GM23338 (cell line): Measurements from ENCODE around the gene EGR2. TPM values are rescaled to one million over a fixed set of nuclear protein-coding genes. Genes with fewer than 3 reads are reported as not detected.

Source experiments
- ATAC-seq: fragments of 200-7000 bp; cut with Tn5 transposase; 3 replicates; pipeline ENCODE4 v1.9.1; 2020
- DNase-seq: peaks from one replicate; pipeline ENCODE4 v3.0.0-alpha.2; 2015; ENCODE audit warnings: low spot score
- H2AFZ ChIP-seq: fragments of 200-600 bp; sonication (generic); 2 replicates; pipeline ENCODE4 v1.8.0; 2016; ENCODE audit warnings: antibody characterized with exemption, mild to moderate bottlenecking, moderate library complexity
- H3F3A ChIP-seq: fragments of 200-600 bp; sonication (generic); replicated peaks from 2 replicates; pipeline ENCODE4 v1.8.0; 2017; ENCODE audit warnings: antibody characterized with exemption, mixed run types, low read depth
- H3K27ac ChIP-seq: fragments of 200-600 bp; sonication (generic); 2 replicates; pipeline ENCODE4 v1.6.1; 2016; ENCODE audit warnings: low read depth
- H3K27me3 ChIP-seq: fragments of 200-600 bp; sonication (generic); 2 replicates; pipeline ENCODE4 v1.8.0; 2016; ENCODE audit warnings: mild to moderate bottlenecking, mixed run types, moderate library complexity; ENCODE audit not compliant: insufficient read depth
- H3K36me3 ChIP-seq: fragments of 200-600 bp; sonication (generic); 2 replicates; pipeline ENCODE4 v1.8.0; 2016; ENCODE audit warnings: mild to moderate bottlenecking; ENCODE audit not compliant: insufficient read depth
- H3K4me1 ChIP-seq: fragments of 200-600 bp; sonication (generic); 2 replicates; pipeline ENCODE4 v1.8.0; 2016; ENCODE audit warnings: mild to moderate bottlenecking, moderate library complexity; ENCODE audit not compliant: insufficient read depth
- H3K4me2 ChIP-seq: fragments of 200-600 bp; sonication (generic); 2 replicates; pipeline ENCODE4 v1.7.1; 2017; ENCODE audit warnings: mixed run types
- H3K4me3 ChIP-seq: fragments of 200-600 bp; sonication (generic); 2 replicates; pipeline ENCODE4 v1.6.1; 2016; ENCODE audit warnings: mixed run types
- H3K79me2 ChIP-seq: fragments of 200-600 bp; sonication (generic); replicated peaks from 2 replicates; pipeline ENCODE4 v1.8.0; 2017; ENCODE audit warnings: mild to moderate bottlenecking; ENCODE audit not compliant: insufficient read depth
- H3K9me2 ChIP-seq: fragments of 200-600 bp; sonication (generic); 2 replicates; pipeline ENCODE4 v1.8.0; 2017; ENCODE audit not compliant: insufficient read depth
- H4K20me1 ChIP-seq: fragments of 200-600 bp; sonication (generic); replicated peaks from 2 replicates; pipeline ENCODE4 v1.8.0; 2017; ENCODE audit warnings: mild to moderate bottlenecking; ENCODE audit not compliant: insufficient read depth
- H3K27ac Mint-ChIP-seq: 2 replicates; pipeline ENCODE4 v1.8.0; 2020; ENCODE audit warnings: inconsistent platforms, mild to moderate bottlenecking, moderate library complexity, mixed read lengths
- H3K27me3 Mint-ChIP-seq: 3 replicates; pipeline ENCODE4 v1.8.0; 2022; ENCODE audit warnings: low read depth, mild to moderate bottlenecking, moderate library complexity, mixed read lengths, inconsistent platforms; ENCODE audit not compliant: insufficient read depth, poor library complexity
- H3K36me3 Mint-ChIP-seq: 3 replicates; pipeline ENCODE4 v1.8.0; 2021; ENCODE audit warnings: low read depth, mild to moderate bottlenecking, inconsistent platforms, moderate library complexity, mixed read lengths
- H3K4me1 Mint-ChIP-seq: 3 replicates; pipeline ENCODE4 v1.8.0; 2020; ENCODE audit warnings: mild to moderate bottlenecking, inconsistent platforms, mixed read lengths
- H3K4me3 Mint-ChIP-seq: 3 replicates; pipeline ENCODE4 v1.8.0; 2021; ENCODE audit warnings: moderate library complexity, mild to moderate bottlenecking, inconsistent platforms, mixed read lengths
- H3K9me3 Mint-ChIP-seq: 3 replicates; pipeline ENCODE4 v1.8.0; 2020; ENCODE audit warnings: moderate library complexity, mild to moderate bottlenecking, inconsistent platforms, mixed read lengths
- CREB1 ChIP-seq: fragments of 250-450 bp; sonication (Bioruptor Pico); IDR thresholded peaks from 2 replicates; pipeline ENCODE4 v1.5.0; 2020; ENCODE audit warnings: low read depth, mild to moderate bottlenecking, moderate library complexity
- CTCF ChIP-seq, 2 experiments: fragments of 200-600 bp in 1 of 2; sonication (generic) in 1 of 2; conservative IDR thresholded peaks; 2 replicates each; pipeline versions ENCODE4 v1.5.1 to v1.6.1; 2016 to 2017; ENCODE audit warnings: antibody characterized with exemption in 2 of 2, low read depth in 2 of 2, mild to moderate bottlenecking in 2 of 2, moderate library complexity in 1 of 2
- ETS1 ChIP-seq: IDR thresholded peaks from 2 replicates; pipeline ENCODE4 v1.6.1; 2016; ENCODE audit warnings: antibody characterized with exemption
- EZH2 ChIP-seq: fragments of 200-600 bp; sonication (generic); IDR thresholded peaks from one replicate; pipeline ENCODE4 v1.8.0; 2017; ENCODE audit warnings: antibody characterized with exemption, mild to moderate bottlenecking, low read depth; ENCODE audit not compliant: unreplicated experiment
- EZH2phosphoT487 ChIP-seq: fragments of 200-600 bp; sonication (generic); IDR thresholded peaks from one replicate; pipeline ENCODE4 v1.8.1; 2018; ENCODE audit warnings: antibody characterized with exemption; ENCODE audit not compliant: unreplicated experiment
- NANOG ChIP-seq: IDR thresholded peaks from 2 replicates; pipeline ENCODE4 v1.6.1; 2016; ENCODE audit warnings: antibody characterized with exemption, borderline replicate concordance
- POLR2AphosphoS5 ChIP-seq: IDR thresholded peaks from 2 replicates; pipeline ENCODE4 v1.6.1; 2016; ENCODE audit warnings: antibody characterized with exemption, low read depth
- STAT1 ChIP-seq: IDR thresholded peaks from one replicate; pipeline ENCODE4 v1.6.1; 2016; ENCODE audit warnings: antibody characterized with exemption; ENCODE audit not compliant: unreplicated experiment
- ZNF114 ChIP-seq: fragments of 250-450 bp; sonication (Bioruptor Pico); IDR thresholded peaks from 2 replicates; pipeline ENCODE4 v1.5.0; 2020; ENCODE audit warnings: mild to moderate bottlenecking, moderate library complexity
- ZNF331 ChIP-seq: fragments of 250-450 bp; sonication (Bioruptor Pico); IDR thresholded peaks from 2 replicates; pipeline ENCODE4 v1.5.0; 2020; ENCODE audit warnings: low read depth, mild to moderate bottlenecking, moderate library complexity
- ZNF462 ChIP-seq: fragments of 250-450 bp; sonication (Bioruptor Pico); IDR thresholded peaks from 2 replicates; pipeline ENCODE4 v1.5.0; 2020; ENCODE audit warnings: mild to moderate bottlenecking, moderate library complexity
- polyA plus RNA-seq: library from polyadenylated mRNA; unstranded; fragments of >200 nt; fragmentation: Nextera tagmentation; extraction: Ambion mirVana; gene quantifications from 2 replicates; pipeline ENCODE4 v1.2.1, GENCODE V29; 2016
- total RNA-seq: library from RNA; depleted of rRNA; stranded (reverse); fragments of >200 nt; shearing (Covaris generic); gene quantifications from 2 replicates; pipeline ENCODE4 v1.2.3, GENCODE V29; 2014

The EGR2 gene
- total and polyA plus RNA-seq, 2 experiments from 2014 or later, result 2.3 to 3.5 TPM

DNA sequence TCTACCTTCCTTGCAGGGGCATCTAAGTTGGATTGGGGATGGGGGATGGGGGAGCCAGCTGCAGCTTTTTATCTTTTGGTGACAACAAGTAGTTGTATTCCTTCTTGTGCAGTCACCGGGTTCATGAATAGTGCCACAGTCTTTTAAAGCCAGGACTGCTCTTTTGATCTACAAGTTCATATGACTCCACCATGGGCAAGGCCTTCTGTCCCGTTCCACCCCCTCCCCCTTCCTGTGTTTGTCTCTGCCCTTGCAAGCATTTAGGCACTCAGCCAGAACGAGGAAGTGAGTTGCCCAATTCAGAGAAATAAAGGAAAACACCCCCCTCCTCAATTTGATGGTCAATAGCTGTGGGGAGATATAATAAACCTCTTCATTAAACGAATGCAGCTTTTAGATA, 44.8 kb upstream of the EGR2 start:
- Histone ChIP-seq H4K20me1 (no peaks in the 10 kb centered on the region), H3K4me2 (no peak overlapping the region; the same call in 1 of the 2 replicates), H3K27ac (no peak overlapping the region), H2AFZ (no peak overlapping the region), H3F3A (no peaks in the 10 kb centered on the region), H3K9me2 (no peaks in the 10 kb centered on the region), H3K4me1 (no peaks in the 10 kb centered on the region), H3K36me3 (no peaks in the 10 kb centered on the region), H3K4me3 (no peak overlapping the region), H3K27me3 (no peaks in the 10 kb centered on the region), H3K79me2 (no peaks in the 10 kb centered on the region)
- no peaks in the 10 kb centered on the region for H3K9me3 Mint-ChIP-seq
- peaks cover 8% of the 10 kb centered on the region; the same call in 2 of the 3 replicates for H3K4me1 Mint-ChIP-seq
- TF ChIP-seq EZH2phosphoT487, result no peak
- TF ChIP-seq CTCF (conservative IDR thresholded peaks at IDR 0.05; ENCODE audit: low read depth in 2 of 2), result no peak
- TF ChIP-seq POLR2AphosphoS5, result no peak
- no peak for TF ChIP-seq ETS1
- no peak for TF ChIP-seq EZH2
- TF ChIP-seq CREB1 (CRISPR knock-in tag), result no peak
- no peak for TF ChIP-seq ZNF114 (CRISPR knock-in tag)
- TF ChIP-seq NANOG, result no peak
- no peak for TF ChIP-seq ZNF462
- TF ChIP-seq ZNF331, result no peak
- TF ChIP-seq STAT1, result no peak
- no peaks in the 10 kb centered on the region for H3K36me3 Mint-ChIP-seq
- H3K4me3 Mint-ChIP-seq, result no peak overlapping the region
- peak; percentile 3 for DNase-seq
- peaks cover 8% of the 10 kb centered on the region for H3K27me3 Mint-ChIP-seq
- no peak for ATAC-seq
- no peak overlapping the region; the same call in 1 of the 2 replicates for H3K27ac Mint-ChIP-seq
